ENCODE results near the gene MINDY2. TPM values are rescaled to one million over a fixed set of nuclear protein-coding genes. Genes with fewer than 3 reads are reported as not detected.

MINDY2 gene
- total RNA-seq (2014; rRNA removed; shearing (Covaris generic)), result 36.3 and 40.3 TPM in 2 replicates
- 34.0 and 47.9 TPM in 2 replicates for polyA plus RNA-seq (2016; fragmentation: Nextera tagmentation; extraction: Ambion mirVana)
- long read RNA-seq, full-length matches to known transcripts, result 29 of 34 reads
- long read RNA-seq, partial matches to known transcripts, result 3 of 34 reads
- long read RNA-seq, other reads (novel, unspliced or antisense), result 2 of 34 reads

GRCh38 chr15:58770857-58771620 lies at the start of gene MINDY2:
TSS of gene MINDY2 (plus strand) at chr15:58771302. CDS start at chr15:58771396, 94 bp downstream.
- Histone ChIP-seq H3K4me2 (peak within 1 kb of the TSS; percentile 88), H3K4me3 (peak within 1 kb of the TSS; percentile 86), H3K79me2 (replicated peaks; ENCODE audit: insufficient read depth) (peaks cover 45% of the 10 kb centered on the region), H3F3A (replicated peaks; ENCODE audit: low read depth) (no peaks in the 10 kb centered on the region; the same call in 1 of the 2 replicates), H3K4me1 (ENCODE audit: insufficient read depth) (peaks cover 33% of the 10 kb centered on the region), H3K36me3 (ENCODE audit: insufficient read depth) (no peaks in the 10 kb centered on the region), H4K20me1 (replicated peaks; ENCODE audit: insufficient read depth) (0 out of 2 replicates have a peak, but pooled peaks cover 17% of the 10 kb centered on the region), H2AFZ (peak within 1 kb of the TSS; percentile 82), H3K27ac (ENCODE audit: low read depth) (peak within 1 kb of the TSS; percentile 89), H3K27me3 (ENCODE audit: insufficient read depth) (no peaks in the 10 kb centered on the region), H3K9me2 (ENCODE audit: insufficient read depth) (no peaks in the 10 kb centered on the region)
- DNase-seq (ENCODE audit: low spot score) (peak; percentile 99), ATAC-seq (peak; percentile 92)
- no peak for TF ChIP-seq ZNF331 (CRISPR knock-in tag; IDR thresholded peaks at IDR 0.05; ENCODE audit: low read depth)
- 0 out of 2 replicates have a peak, but pooled peaks have one; percentile 40 for TF ChIP-seq ETS1 (IDR thresholded peaks at IDR 0.05)
- no peak for TF ChIP-seq JUNB (IDR thresholded peaks at IDR 0.05; ENCODE audit: unreplicated experiment)
- TF ChIP-seq, protein P1, sequence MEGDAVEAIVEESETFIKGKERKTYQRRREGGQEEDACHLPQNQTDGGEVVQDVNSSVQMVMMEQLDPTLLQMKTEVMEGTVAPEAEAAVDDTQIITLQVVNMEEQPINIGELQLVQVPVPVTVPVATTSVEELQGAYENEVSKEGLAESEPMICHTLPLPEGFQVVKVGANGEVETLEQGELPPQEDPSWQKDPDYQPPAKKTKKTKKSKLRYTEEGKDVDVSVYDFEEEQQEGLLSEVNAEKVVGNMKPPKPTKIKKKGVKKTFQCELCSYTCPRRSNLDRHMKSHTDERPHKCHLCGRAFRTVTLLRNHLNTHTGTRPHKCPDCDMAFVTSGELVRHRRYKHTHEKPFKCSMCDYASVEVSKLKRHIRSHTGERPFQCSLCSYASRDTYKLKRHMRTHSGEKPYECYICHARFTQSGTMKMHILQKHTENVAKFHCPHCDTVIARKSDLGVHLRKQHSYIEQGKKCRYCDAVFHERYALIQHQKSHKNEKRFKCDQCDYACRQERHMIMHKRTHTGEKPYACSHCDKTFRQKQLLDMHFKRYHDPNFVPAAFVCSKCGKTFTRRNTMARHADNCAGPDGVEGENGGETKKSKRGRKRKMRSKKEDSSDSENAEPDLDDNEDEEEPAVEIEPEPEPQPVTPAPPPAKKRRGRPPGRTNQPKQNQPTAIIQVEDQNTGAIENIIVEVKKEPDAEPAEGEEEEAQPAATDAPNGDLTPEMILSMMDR (conservative IDR thresholded peaks at IDR 0.05; ENCODE audit: low read depth in 2 of 2), result peak; percentile 23 to 36
- TF ChIP-seq POLR2AphosphoS5 (IDR thresholded peaks at IDR 0.05; ENCODE audit: low read depth), result peak; percentile 75; the same call in 1 of the 2 replicates
- TF ChIP-seq STAT1 (IDR thresholded peaks at IDR 0.05; ENCODE audit: unreplicated experiment), result no peak
- TF ChIP-seq CREB1 (CRISPR knock-in tag; IDR thresholded peaks at IDR 0.05; ENCODE audit: low read depth), result peak; percentile 73
- TF ChIP-seq, protein P2, sequence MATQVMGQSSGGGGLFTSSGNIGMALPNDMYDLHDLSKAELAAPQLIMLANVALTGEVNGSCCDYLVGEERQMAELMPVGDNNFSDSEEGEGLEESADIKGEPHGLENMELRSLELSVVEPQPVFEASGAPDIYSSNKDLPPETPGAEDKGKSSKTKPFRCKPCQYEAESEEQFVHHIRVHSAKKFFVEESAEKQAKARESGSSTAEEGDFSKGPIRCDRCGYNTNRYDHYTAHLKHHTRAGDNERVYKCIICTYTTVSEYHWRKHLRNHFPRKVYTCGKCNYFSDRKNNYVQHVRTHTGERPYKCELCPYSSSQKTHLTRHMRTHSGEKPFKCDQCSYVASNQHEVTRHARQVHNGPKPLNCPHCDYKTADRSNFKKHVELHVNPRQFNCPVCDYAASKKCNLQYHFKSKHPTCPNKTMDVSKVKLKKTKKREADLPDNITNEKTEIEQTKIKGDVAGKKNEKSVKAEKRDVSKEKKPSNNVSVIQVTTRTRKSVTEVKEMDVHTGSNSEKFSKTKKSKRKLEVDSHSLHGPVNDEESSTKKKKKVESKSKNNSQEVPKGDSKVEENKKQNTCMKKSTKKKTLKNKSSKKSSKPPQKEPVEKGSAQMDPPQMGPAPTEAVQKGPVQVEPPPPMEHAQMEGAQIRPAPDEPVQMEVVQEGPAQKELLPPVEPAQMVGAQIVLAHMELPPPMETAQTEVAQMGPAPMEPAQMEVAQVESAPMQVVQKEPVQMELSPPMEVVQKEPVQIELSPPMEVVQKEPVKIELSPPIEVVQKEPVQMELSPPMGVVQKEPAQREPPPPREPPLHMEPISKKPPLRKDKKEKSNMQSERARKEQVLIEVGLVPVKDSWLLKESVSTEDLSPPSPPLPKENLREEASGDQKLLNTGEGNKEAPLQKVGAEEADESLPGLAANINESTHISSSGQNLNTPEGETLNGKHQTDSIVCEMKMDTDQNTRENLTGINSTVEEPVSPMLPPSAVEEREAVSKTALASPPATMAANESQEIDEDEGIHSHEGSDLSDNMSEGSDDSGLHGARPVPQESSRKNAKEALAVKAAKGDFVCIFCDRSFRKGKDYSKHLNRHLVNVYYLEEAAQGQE (IDR thresholded peaks at IDR 0.05; ENCODE audit: unreplicated experiment), result no peak
- Mint-ChIP-seq H3K4me1 (peaks cover 8% of the 10 kb centered on the region; the same call in 2 of the 3 replicates), H3K27ac (peak within 1 kb of the TSS; percentile 97), H3K36me3 (ENCODE audit: low read depth) (no peaks in the 10 kb centered on the region; the same call in 2 of the 3 replicates), H3K27me3 (ENCODE audit: insufficient read depth, low read depth, poor library complexity) (peaks cover 17% of the 10 kb centered on the region), H3K9me3 (no peaks in the 10 kb centered on the region), H3K4me3 (no peak within 1 kb of the TSS; the same call in 2 of the 3 replicates)
